CD14-positive monocyte (primary cell): ENCODE results near the gene IL16. TPM values are rescaled to one million over a fixed set of nuclear protein-coding genes. Genes with fewer than 3 reads are reported as not detected.

ENCODE experiments used
- DNase-seq, 3 donors: peaks; one replicate each; pipeline ENCODE4 v3.0.0-alpha.2; 2011 to 2022
- H2AFZ ChIP-seq: 2 replicates; pipeline ENCODE4 v1.6.0; 2012; ENCODE audit warnings: mild to moderate bottlenecking, low read depth, low read length, inconsistent platforms; ENCODE audit not compliant: insufficient read depth, poor library complexity, severe bottlenecking
- H3K27ac ChIP-seq, 2 donors: 1 replicate in 1 of 2; 2 replicates in 1 of 2; pipeline ENCODE4 v1.5.1; 2012 to 2013; ENCODE audit warnings: low read length in 2 of 2, control low read depth in 1 of 2, inconsistent platforms in 1 of 2, low read depth in 1 of 2, mild to moderate bottlenecking in 1 of 2
- H3K27me3 ChIP-seq, 2 donors: one replicate each; pipeline versions ENCODE4 v1.6.0 to v1.6.1; 2011 to 2013; ENCODE audit warnings: low read length in 2 of 2; ENCODE audit not compliant: control insufficient read depth in 2 of 2, insufficient read depth in 2 of 2
- H3K36me3 ChIP-seq, 2 donors: replicated peaks in 1 of 2; 1 replicate in 1 of 2; 2 replicates in 1 of 2; pipeline versions ENCODE4 v1.5.1 to v1.6.1; 2012 to 2013; ENCODE audit warnings: low read length in 2 of 2, control low read depth in 1 of 2, inconsistent platforms in 1 of 2, mild to moderate bottlenecking in 1 of 2; ENCODE audit not compliant: insufficient read depth in 2 of 2, control insufficient read depth in 1 of 2
- H3K4me1 ChIP-seq, 2 donors: 1 replicate in 1 of 2; 2 replicates in 1 of 2; pipeline versions ENCODE4 v1.5.1 to v1.6.1; 2012 to 2013; ENCODE audit warnings: low read length in 2 of 2, control low read depth in 1 of 2, inconsistent platforms in 1 of 2, mild to moderate bottlenecking in 1 of 2, moderate library complexity in 1 of 2; ENCODE audit not compliant: insufficient read depth in 2 of 2, control insufficient read depth in 1 of 2
- H3K4me2 ChIP-seq: replicated peaks from 2 replicates; pipeline ENCODE3; 2012; ENCODE audit warnings: low read length, moderate library complexity, mild to moderate bottlenecking; ENCODE audit not compliant: poor library complexity, severe bottlenecking; ENCODE audit errors: extremely low read depth
- H3K4me3 ChIP-seq, 3 experiments: fragments of 200-600 bp in 1 of 3; sonication (generic) in 1 of 3; replicated peaks in 1 of 3; 1 replicate in 2 of 3; 2 replicates in 1 of 3; pipeline ENCODE4 v1.5.1; 2011 to 2013; ENCODE audit warnings: low read length in 3 of 3, mild to moderate bottlenecking in 3 of 3, control low read depth in 2 of 3, low read depth in 2 of 3, inconsistent platforms in 1 of 3, moderate library complexity in 1 of 3
- H3K79me2 ChIP-seq: 2 replicates; pipeline ENCODE4 v1.6.0; 2012; ENCODE audit warnings: mild to moderate bottlenecking, control low read depth, inconsistent platforms, low read length, moderate library complexity; ENCODE audit not compliant: insufficient read depth
- H3K9ac ChIP-seq: 2 replicates; pipeline ENCODE4 v1.6.0; 2017; ENCODE audit warnings: low read length, mild to moderate bottlenecking; ENCODE audit not compliant: insufficient read depth, poor library complexity, severe bottlenecking
- H3K9me3 ChIP-seq, 2 donors: replicated peaks in 1 of 2; 1 replicate in 1 of 2; 2 replicates in 1 of 2; pipeline versions ENCODE4 v1.5.1 to v1.6.1; 2012 to 2013; ENCODE audit warnings: low read length in 2 of 2, control low read depth in 1 of 2; ENCODE audit not compliant: control insufficient read depth in 1 of 2, insufficient read depth in 1 of 2
- H4K20me1 ChIP-seq: 2 replicates; pipeline ENCODE4 v1.6.0; 2012; ENCODE audit warnings: mild to moderate bottlenecking, low read length, control low read depth, moderate library complexity; ENCODE audit not compliant: insufficient read depth
- H3K27ac Mint-ChIP-seq, 7 donors: one replicate each; pipeline ENCODE4 v1.8.0; 2020; ENCODE audit warnings: mild to moderate bottlenecking in 7 of 7, mixed read lengths in 7 of 7, moderate library complexity in 6 of 7, inconsistent platforms in 2 of 7
- H3K27me3 Mint-ChIP-seq, 3 donors: one replicate each; pipeline ENCODE4 v1.8.0; 2021 to 2022; ENCODE audit warnings: low read depth in 3 of 3, mild to moderate bottlenecking in 3 of 3, mixed read lengths in 3 of 3, moderate library complexity in 3 of 3, inconsistent platforms in 1 of 3
- H3K36me3 Mint-ChIP-seq, 2 donors: one replicate each; pipeline ENCODE4 v1.8.0; 2020; ENCODE audit warnings: mixed read lengths in 2 of 2, inconsistent platforms in 1 of 2, mild to moderate bottlenecking in 1 of 2
- H3K4me1 Mint-ChIP-seq: one replicate; pipeline ENCODE4 v1.8.0; 2020; ENCODE audit warnings: mild to moderate bottlenecking, mixed read lengths
- H3K4me3 Mint-ChIP-seq, 2 donors: one replicate each; pipeline ENCODE4 v1.8.0; 2020; ENCODE audit warnings: mild to moderate bottlenecking in 2 of 2, mixed read lengths in 2 of 2, moderate library complexity in 1 of 2
- H3K9me3 Mint-ChIP-seq, 7 donors: one replicate each; pipeline ENCODE4 v1.8.0; 2020 to 2022; ENCODE audit warnings: mixed read lengths in 7 of 7, mild to moderate bottlenecking in 6 of 7, moderate library complexity in 6 of 7, inconsistent platforms in 2 of 7
- CTCF ChIP-seq: fragments of 200-600 bp; IDR thresholded peaks from one replicate; pipeline ENCODE4 v1.8.0; 2022; ENCODE audit warnings: antibody characterized with exemption, mild to moderate bottlenecking
- WGBS: methylation state at CpG from one replicate; pipeline ENCODE4 v1.1.5; 2013; ENCODE audit warnings: missing lambda C conversion rate; ENCODE audit not compliant: insufficient coverage; 5-methylcytosine and 5-hydroxymethylcytosine counted together
- intact Hi-C, 2 donors: fragments of 100-400 bp; cut with micrococcal nuclease; formaldehyde crosslinking; loops; one replicate each; pipeline versions ENCODE4 v1.15.0 to v1.15.1; 2023
- polyA plus RNA-seq, 3 donors: library from polyadenylated mRNA; depleted of rRNA in 1 of 3; unstranded in 2 of 3; stranded (reverse) in 1 of 3; fragments of 300-500 nt in 2 of 3; fragments of >200 nt in 1 of 3; fragmentation: Illumina TruSeq in 2 of 3; gene quantifications; 1 replicate in 2 of 3; 2 replicates in 1 of 3; pipeline ENCODE4 v1.2.3, GENCODE V29; 2012 to 2021

IL16 gene
- polyA plus RNA-seq, 3 donors = 64.8 to 95.1 (median 71.5) TPM

- Mint-ChIP-seq H3K27me3 (peaks cover 0 to 4% (median 3%) of the 10 kb centered on the region in 3 donors), H3K27ac (no peak overlapping the region), H3K4me3 (no peak overlapping the region), H3K36me3 (no peaks in the 10 kb centered on the region), H3K9me3 (no peaks in the 10 kb centered on the region), H3K4me1 (no peaks in the 10 kb centered on the region)
- Histone ChIP-seq H3K79me2 (no peaks in the 10 kb centered on the region), H3K36me3 (no peaks in the 10 kb centered on the region), H3K9me3 (no peaks in the 10 kb centered on the region), H2AFZ (no peak overlapping the region), H3K9ac (no peak overlapping the region), H3K4me1 (no peaks in the 10 kb centered on the region), H4K20me1 (no peaks in the 10 kb centered on the region), H3K4me3 (no peak overlapping the region), H3K27ac (no peak overlapping the region), H3K4me2 (no peak overlapping the region), H3K27me3 (no peaks in the 10 kb centered on the region)
- no peak for DNase-seq
- 83% methylated on average over 4 of the region's 5 CpGs for WGBS
- intact Hi-C loops = no loop called here
- no peak for TF ChIP-seq CTCF
Observed at GRCh38 chr15:81356252-81356651, 159.6 kb downstream of the IL16 start.

GRCh38 chr15:81357180-81357686 lies 160.6 kb downstream of the IL16 start:
- no peaks in the 10 kb centered on the region for H3K79me2 ChIP-seq
- H3K4me2 ChIP-seq = no peak overlapping the region
- intact Hi-C loops = no loop called here
- no peaks in the 10 kb centered on the region for H3K9me3 ChIP-seq
- H3K4me3 ChIP-seq = no peak overlapping the region
- H3K36me3 ChIP-seq = no peaks in the 10 kb centered on the region
- H3K4me1 Mint-ChIP-seq = no peaks in the 10 kb centered on the region
- H3K27me3 ChIP-seq = no peaks in the 10 kb centered on the region
- H3K9me3 Mint-ChIP-seq = no peaks in the 10 kb centered on the region
- H3K27me3 Mint-ChIP-seq = peaks cover 0 to 6% (median 2%) of the 10 kb centered on the region in 3 donors
- DNase-seq = no peak
- H3K9ac ChIP-seq = no peak overlapping the region
- no peak overlapping the region for H3K4me3 Mint-ChIP-seq
- no peak overlapping the region for H3K27ac ChIP-seq
- no peak overlapping the region for H2AFZ ChIP-seq
- peak; percentile 23 for TF ChIP-seq CTCF
- WGBS = 95% methylated on average over 2 of the region's 6 CpGs
- no peak overlapping the region for H3K27ac Mint-ChIP-seq
- H3K36me3 Mint-ChIP-seq = no peaks in the 10 kb centered on the region
- H4K20me1 ChIP-seq = no peaks in the 10 kb centered on the region
- H3K4me1 ChIP-seq = no peaks in the 10 kb centered on the region
